Esophagus mucosa (tissue), 1 donor: ENCODE data around the gene PFKL. TPM values are rescaled to one million over a fixed set of nuclear protein-coding genes. Genes with fewer than 3 reads are reported as not detected.

ENCODE experiments used
- ATAC-seq: fragments of 200-7000 bp; cut with Tn5 transposase; one replicate; pipeline ENCODE4 v1.9.1; 2020
- total RNA-seq: library from RNA; stranded (reverse); gene quantifications from one replicate; pipeline ENCODE4 v1.2.4, GENCODE V29; 2023
- donor health status: DM: yes; HTN: yes; CAD: no.

PFKL gene
- 104 TPM for total RNA-seq

DNA sequence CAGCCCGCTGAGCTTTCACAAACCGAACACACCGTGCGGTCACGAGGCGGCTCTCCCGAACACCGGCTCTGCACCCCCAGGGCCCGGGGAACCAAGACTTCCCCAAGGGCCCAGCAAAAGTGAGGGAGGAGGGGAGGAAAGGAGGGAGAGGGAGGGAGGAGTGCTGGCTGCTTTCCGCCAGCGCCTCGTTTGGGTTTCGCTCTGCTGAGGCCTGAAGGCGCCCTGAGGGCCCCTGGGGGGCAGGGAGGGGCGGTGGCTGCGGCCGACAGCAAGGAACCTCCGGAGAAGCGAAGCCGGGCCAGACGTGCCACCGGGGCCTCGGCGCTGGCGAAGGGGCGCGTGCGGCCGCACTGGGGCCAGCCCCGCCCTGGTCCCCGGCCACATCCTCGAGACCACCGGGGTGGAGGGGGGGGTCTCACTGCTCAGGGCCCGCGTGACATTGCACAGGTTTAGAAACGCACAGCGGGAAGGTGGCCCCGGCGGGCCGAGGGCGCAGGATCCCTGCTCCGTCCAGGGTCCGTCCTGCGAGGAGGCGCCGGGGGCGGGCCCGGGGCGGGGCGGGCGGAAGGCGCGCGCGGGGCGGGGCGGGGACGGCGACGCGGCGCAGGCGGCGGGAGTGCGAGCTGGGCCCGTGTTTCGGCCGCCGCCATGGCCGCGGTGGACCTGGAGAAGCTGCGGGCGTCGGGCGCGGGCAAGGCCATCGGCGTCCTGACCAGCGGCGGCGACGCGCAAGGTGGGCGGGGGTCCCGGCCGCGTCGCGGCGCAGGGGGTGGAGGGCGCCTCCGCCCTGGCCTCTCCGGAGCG, at the start of gene PFKL:
PFKL (plus strand) TSS at position 596 of the 804 bp plus-strand sequence; CDS start at position 649, 53 bp downstream.
- ATAC-seq, result peak; percentile 47

DNA sequence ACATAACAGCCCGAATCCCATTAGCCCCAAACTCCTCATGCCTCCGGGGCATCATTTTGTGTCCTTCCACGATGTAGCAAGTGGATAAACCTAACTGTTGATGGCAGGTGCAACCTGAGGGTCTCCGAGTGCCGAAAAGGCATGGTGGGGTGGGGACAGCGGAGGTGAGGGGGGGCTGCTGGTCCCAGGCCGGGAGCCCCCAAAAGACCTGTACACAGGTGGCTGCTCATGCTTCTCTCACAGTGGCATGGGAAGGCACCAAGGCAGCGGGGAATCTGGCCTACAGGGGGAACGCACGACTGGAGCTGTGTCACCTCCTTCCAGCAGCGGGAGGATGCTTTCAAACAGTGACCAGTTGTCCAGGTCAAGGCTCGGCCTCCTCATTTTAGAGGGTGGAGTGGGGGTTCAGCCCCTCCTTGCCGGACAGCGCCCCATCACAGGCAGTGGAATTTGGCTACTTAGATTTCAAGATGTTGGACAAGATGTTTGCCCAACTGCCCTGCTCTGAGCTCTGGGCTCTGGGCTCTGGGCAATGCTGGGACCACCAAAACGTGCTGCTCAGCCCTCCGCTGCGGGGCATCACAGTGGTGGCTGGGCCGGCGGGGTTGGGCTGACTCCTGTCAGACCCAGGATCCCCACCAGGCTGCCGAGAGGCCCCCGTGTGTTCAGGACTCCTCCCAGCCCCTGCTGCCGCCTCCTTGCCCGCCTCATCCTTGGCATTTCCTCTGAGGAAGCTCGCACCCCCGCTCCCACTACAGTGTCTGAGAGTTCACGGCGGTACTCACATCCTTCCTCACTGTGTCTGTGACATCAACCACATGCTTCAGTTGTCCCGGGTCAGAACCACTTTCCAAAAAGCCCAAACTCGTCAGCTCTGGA, 45.8 kb upstream of the PFKL start:
- ATAC-seq, result peak; percentile 8

DNA sequence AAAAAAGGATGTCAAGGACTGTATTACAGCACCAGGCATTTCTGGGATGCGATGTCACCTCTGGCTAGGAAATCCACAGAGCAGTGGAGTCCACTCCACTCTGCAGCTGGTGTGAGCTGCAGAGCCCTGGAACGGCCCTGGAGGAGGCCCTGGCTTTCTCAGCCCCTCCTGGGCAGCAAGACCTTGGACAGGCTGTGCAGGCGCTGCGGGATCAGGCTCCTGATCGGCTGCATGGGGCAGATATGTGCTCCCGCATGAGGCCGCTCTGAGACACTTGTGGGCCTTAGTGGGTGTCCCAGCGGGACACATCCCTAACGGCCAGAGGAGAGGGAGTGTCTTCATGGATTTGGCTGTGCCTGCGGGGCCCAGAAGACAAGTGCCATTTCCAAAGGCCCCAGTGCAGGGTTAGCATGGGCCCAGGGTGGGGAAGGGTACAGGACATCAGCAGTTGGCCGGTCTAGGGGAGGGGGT, 44.3 kb upstream of the PFKL start:
- peak; percentile 24 for ATAC-seq

DNA sequence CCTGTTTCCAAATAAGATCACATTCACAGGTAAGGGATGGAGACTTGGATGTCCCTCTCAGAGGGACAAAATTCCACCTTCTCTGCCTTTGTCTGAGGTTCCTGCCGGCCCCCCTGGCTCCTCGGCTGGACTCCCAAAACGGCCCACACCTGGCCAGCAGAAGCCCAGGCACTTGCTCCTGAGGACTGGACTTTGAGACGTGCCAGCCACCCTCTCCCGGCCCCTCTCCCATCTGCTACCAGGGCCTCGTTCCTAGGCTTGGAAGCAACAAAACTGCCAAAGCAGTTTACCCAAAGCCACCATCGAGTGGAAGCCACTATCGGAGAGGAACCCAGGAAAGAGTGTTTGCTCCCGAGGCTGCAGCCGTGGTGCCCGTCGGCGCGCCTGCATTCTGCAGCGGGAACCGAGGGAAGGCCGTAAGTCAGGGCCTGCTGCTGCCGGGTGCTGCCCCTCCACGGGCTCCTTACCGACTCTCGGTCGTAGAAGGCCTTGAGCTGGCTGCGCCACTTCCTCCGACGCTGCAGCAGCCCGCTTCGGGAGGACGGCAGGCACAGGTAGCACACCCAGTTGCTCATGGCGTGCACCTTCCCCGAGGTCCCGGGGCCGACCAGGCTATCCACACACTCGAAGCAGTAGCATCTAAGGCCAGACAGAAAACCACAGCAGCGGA, 41.7 kb upstream of the PFKL start:
- no peak for ATAC-seq

DNA sequence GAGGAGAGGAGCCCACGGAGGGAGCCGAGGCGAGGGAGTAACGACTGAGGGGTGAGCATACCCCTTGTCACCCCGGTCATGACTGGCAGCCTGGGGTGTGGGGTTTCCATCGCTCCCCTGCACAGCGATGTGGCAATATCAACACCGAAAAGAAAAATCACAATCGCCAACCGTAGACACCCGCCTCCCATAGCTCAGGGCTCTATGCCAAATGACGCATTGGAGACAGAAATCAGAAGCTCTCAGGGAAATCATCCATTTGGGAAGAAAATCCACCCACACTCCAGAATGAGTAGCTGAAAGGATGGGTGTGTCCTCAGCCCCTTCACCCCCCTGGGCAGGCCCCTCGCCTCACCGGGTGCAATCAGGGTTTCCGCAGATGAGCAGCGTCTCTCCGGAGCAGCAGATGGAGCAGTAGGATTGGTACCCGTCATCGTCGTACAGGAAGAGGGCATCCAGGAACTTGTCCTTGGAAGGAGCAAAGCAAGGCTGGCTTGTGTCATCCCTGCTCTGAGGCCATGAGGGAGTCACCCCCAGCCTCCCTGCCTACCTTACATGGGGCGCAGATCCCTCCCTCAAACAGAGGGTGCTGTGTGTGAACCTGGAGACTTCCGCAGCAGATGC, 40.7 kb upstream of the PFKL start:
- ATAC-seq, result no peak

DNA sequence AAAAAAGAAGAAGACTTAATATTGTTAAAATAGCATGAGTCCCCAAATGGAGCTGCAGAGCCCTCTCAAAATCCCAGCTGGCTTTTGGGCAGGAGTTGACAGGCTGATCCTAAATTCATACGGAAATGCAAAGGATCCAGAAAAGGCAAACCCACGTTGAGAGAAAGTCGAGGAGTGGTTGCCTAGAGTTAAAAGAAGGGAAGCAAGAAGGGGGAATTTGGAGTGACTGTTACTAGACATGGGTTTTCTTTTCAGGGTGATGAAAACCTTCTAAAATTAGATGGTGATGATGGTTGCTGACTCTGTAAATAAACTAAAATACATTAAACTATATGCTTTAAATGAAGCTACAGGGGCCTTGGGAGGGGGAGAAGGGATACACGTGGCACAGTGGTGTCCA, 39.8 kb upstream of the PFKL start:
- ATAC-seq, result no peak

DNA sequence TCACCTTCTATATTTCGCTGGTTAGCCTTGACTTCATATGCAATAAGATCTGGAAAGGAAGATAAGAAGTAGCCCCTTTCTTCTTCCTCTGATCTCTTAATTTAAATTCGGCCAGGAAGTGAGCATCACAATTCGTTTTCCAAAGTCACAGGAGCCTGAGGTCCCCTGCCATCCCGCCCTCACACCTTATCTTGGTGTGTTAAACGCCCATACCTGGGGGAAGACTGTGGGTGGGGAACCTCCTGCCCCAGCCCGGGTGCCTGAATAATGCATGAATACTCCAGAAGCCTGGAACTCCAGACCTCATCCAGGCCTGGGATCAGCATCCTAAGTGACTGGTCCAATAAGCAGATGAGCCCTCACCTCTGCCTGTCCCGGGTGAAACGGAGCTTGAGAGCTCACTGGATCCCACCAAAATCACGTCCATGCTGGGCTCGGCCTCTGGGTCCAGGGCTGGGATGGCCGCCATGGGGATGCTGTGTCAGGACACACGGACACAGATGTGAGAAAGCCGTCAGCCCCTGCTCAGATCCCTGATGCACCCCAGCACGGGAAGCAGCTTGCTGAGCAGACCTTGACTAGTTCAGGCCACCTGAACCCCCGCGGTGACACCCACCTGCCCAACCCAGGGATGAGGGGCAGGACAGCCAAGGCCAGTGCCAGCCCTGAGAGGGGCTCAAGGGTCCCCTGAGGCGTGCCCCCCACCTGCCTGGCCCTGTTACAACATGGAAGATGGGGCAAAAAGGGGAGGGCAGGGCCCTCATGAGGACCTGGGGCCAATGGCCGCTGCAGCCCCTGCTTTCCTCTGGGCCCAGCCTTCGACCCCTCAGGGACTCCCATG, 38.8 kb upstream of the PFKL start:
- no peak for ATAC-seq

DNA sequence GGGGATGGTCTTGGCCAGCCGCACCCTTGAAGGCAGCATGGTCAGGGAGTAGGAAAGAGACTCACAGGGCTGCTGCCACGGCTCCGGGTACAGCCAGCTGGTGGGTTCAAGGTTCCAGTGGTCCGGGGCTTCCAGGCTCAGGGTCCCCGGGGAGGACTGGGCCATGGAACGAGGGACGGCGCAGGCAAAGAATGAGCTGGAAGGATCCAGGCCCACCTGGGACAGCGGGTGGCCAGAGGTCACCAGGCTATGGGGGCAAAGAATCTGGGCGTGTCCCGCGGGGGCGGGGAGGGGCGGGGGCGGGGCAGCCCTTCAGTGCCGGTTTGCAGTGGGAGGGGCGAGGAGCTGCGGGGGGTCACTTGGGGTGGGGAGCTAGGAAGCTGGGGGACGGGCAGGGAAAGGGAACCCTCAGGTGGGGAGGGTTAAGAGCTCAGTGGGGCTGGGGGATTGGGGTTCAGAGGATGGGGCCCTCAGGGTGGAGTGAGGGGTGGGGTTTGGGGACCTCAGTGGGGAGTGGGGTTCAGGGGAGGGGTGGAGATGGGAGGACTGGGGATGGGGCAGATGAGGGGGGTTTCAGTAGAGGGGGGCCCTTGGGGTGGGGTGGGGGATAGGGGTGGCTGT, 38.1 kb upstream of the PFKL start, which contains the start of gene DNMT3L:
DNMT3L (minus strand) TSS at position 223 of the 621 bp plus-strand sequence. CDS start 638 bp downstream, outside the sequence.
- ATAC-seq, result no peak

DNA sequence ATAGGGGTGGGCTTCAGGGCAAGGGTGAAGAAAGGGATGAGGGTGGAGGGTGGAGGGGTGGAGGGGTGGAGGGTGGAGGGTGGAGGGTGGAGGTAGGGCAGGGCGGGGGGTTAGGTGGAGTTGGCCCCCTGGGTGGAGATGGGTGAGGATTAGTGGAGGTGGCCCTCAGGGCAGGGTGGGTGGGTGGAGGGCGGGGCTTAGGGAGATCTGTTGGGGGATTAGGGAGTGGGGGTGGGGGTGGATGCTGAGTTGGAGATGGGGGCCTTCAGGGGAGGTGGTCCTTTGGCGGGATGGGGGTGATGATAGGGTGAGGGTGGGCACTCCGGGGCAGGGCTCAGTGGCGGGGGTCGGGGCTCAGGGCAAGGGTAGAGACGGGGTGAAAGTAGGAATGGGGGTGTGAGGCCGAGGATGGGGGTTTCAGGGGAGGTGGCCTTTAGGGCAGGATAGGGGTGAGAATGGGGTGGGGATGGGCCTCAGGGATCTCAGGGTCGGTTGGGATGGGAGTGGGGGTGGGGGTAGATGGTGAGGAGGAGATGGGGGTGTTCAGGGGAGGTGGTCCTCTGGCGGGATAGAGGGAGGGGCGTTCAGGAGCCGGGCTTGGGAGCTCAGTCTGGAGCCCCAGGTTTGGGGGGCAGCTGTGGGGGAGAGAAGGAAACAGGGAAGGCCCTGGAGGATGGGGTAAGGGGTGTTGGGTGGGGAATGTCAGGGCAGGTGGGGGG, 37.4 kb upstream of the PFKL start:
- no peak for ATAC-seq

DNA sequence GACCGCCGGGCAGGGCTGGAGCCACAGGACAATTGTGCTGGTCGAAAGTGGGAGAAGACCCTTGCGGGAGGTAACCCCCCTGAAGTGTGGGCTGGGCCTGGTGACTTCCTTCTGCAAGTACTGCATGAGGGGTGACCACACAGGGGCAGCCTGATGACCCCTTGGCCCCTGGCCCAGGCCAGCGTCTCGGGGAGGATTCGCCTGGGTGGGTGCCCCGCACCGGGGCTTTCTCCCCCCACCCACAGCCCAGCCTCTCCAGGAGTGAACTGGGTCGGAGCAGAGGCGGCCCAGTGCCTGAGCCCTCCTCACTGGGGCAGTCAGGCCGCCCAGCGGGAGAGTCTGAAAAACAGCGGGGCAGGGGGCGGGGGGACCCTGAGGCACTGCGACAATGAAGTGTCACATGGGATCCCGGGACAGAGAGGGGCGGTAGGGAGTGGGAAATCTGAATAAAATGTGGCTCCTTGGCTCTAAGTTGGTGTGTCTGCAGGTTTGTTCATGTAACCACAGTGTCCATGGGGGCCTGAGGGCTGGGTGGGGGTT, 36.6 kb upstream of the PFKL start:
- no peak for ATAC-seq

DNA sequence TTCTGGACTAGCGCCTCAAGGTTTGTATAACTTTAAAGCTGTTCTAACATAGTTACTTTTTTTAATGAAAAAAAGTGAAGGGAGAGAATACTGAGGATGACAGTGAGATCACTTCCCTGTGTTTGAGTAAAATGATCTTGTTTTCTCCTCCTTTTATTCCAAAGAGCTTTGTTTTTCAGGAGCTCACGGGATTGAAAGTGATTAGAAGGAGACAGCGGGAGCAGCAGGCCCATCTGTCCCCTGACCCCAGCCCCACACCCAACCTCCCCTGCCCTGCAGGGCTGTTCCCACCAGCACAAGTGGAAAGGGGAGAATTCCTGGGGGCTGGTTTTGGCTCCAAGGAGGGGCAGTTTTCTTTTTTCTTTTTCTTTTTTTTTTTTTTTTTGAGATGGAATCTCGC, 36.1 kb upstream of the PFKL start:
- no peak for ATAC-seq

DNA sequence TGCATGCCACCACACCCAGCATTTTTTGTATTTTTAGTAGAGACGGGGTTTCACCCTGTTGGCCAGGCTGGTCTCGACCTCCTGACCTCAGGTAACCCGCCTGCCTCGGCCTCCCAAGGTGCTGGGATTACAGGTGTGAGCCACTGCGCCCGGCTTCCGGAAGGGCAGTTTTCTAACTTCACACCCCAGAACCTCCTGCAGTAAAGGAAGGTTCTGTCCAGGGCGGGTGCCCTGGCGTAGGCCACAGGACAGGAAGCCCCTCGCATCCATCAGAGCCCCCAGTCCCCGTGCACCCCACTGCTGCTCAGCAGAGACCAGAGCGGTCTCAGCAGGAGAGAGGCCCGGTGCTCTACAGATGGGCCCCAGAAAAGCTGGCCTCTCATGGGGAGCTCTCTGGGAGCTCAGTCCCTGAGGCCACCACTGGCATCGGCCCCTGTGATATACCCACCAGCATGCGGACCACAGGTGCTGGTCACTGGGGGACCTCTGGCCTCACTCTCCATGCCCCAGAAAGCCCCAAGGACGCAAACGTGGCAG, 34.1 kb upstream of the PFKL start:
- no peak for ATAC-seq

DNA sequence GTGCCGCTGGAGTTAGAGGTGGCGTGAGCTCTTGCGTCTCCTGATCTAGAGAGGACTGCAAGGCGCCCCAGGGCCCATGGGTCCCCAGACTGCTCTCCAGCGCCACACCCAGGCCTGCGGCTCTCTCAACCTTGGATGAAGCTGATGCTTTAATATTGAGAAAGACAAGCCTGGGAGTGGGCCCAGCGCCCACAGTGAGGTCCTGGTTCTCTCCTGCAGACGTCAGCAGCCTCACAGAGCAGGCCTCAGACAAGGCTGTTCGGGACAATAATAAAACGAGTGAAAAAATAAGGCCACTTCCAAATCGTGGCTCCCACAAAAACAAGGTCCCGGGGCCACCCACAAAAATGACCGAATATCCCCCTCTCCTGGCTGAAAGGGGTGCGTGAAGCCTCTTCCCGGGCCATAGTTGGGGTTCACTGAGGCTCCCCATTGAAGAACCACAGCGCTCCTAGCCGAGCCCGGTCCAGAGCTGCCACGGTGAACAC, 32.2 kb upstream of the PFKL start:
- ATAC-seq, result peak; percentile 44

DNA sequence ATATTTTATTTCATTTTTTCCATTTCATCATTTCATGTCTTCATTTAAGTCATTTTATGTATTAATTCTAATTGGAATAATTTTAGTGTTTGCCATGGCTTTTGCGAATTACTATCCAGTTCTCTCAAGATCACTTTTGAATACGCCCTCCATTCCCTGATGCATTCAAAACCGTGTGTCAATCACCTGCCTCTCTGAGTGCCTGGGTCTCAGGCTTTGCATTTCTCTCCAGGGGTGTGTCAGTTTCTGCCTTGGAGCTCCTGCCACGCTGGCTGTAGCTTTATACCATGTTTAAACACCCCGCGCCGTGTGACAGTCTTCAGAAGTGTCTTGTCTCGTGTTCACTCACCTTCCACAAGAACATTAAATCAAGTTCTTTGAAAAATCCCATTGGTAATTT, 30.8 kb upstream of the PFKL start:
- ATAC-seq, result no peak

DNA sequence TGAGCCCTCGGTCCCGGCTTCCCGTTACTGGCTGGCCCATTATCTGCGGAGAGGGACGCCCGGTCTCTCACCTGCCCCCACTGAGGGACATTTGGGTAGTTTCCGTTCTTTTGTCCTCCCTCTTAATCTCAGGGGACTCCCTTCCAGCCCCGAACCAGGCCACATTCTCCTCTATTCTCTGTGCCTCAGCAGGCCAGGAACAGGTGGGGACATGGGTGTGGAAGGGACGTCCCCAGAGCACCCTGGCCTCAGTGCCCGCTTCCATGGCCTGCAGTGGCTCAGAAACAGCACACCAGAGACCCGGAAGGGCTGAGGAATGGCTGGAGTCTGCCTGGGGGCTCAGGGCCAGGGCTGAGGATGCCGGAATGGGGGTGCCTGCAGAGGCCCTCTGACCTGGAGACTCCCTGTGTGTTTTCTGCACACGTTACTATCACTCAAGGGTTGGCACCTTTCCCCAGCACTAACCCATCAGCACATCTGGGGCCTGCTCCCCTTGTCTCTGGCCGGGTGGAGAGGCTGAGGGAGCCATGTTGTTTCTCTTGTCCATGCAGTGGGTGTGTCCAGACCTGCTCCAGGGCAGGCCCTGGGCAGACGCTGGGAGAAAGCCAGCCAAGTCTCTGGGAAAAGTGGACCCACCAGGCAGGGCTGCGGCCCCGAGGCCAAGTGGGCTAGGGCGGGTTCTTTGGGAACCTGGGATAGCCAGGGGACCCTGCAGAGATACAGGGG, 28.1 kb upstream of the PFKL start:
- no peak for ATAC-seq

DNA sequence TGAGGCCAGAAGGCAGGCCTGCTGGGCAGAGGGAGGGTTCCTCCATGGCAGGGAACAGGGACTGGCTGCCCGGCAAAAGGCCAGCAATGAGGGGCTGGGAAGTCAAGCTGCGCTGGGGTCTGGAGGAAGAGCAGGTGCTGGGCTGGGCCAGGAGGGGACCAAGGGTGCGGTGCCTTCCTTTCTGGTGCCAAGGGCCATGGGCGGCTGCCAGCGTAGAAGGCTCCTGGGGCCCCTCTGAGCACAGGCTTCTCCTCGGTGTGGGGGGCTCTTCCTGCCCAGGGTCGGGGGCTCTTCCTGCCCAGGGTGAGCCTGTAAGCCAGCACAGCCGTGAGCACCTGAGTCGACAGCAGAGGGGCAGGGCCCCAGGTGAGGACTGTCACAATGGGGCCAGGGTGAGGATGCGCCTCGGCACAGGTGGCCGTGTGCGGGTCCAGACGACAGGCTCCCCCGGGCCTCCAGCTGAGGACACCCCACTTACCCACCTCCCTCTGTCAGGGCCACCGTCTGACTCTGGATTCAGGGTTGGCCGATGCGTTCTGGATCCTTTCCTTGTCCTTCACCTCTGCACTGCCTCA, 27.5 kb upstream of the PFKL start:
- peak; percentile 18 for ATAC-seq

DNA sequence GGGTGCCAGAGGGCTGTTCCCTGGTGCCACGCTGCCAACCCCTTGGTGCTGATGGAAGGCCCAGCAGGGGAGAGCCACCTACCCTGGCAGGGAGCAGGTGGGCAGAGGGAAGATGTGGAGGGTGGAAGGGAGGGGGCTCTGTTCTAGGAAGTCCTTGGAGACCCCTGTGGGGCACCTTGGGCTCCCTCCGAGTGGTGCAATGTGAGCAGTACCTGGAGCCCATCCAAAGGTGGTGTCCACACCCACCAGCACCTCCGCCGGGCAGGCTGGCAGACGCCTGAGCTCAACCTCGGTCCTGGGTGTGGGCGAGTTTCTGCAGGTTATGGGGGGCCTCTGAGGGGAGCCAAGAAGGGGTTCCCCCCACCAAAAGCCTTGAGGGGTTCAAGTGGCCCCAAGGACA, 26.8 kb upstream of the PFKL start:
- ATAC-seq, result peak; percentile 20

DNA sequence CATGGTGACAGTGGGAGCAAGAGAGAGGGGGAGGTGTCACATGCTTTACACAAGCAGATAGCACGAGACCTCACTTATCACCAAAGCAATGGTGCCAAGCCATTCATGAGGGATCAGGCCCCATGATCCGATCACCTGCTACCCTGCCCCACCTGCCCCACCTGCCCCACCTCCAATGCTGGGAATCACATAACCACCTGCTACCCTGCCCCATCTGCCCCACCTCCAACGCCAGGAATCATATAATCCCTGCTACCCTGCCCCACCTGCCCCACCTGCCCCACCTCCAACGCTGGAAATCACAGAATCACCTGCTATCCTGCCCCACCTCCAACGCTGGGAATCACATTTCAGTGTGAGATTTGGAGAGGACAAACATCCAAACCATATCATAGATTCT, 24.8 kb upstream of the PFKL start:
- no peak for ATAC-seq
